T-helper 17 cell (primary cell): ENCODE results near the gene SERPINA3. TPM values are rescaled to one million over a fixed set of nuclear protein-coding genes. Genes with fewer than 3 reads are reported as not detected.

Source experiments
- ATAC-seq: fragments of 150-1000 bp; cut with Tn5 transposase; 2 replicates; pipeline ENCODE4 v1.10.0; 2021; ENCODE audit warnings: mild to moderate bottlenecking, moderate library complexity
- DNase-seq, 3 donors: peaks; one replicate each; pipeline versions ENCODE4 v3.0.0 to v3.0.0-alpha.2; 2020 to 2021
- H3K9me3 ChIP-seq: one replicate; pipeline ENCODE4 v1.7.0; 2013; ENCODE audit warnings: low read length, mild to moderate bottlenecking; ENCODE audit not compliant: control insufficient read depth, poor library complexity, severe bottlenecking
- H3K27ac Mint-ChIP-seq: one replicate; pipeline ENCODE4 v1.8.0; 2022; ENCODE audit warnings: mild to moderate bottlenecking, moderate library complexity, mixed read lengths
- H3K27me3 Mint-ChIP-seq: one replicate; pipeline ENCODE4 v1.8.0; 2022; ENCODE audit warnings: mixed read lengths
- H3K36me3 Mint-ChIP-seq: one replicate; pipeline ENCODE4 v1.8.0; 2022; ENCODE audit warnings: low read depth, mixed read lengths
- H3K4me1 Mint-ChIP-seq: one replicate; pipeline ENCODE4 v1.8.0; 2022; ENCODE audit warnings: mild to moderate bottlenecking, mixed read lengths
- H3K4me3 Mint-ChIP-seq: one replicate; pipeline ENCODE4 v1.8.0; 2022; ENCODE audit warnings: mild to moderate bottlenecking, moderate library complexity, mixed read lengths
- total RNA-seq, 4 donors: library from RNA in 2 of 4; stranded (reverse) in 2 of 4; gene quantifications; one replicate each; pipeline ENCODE4 v1.2.3 and lab custom pipeline; 2022 to 2026

SERPINA3 gene
- total RNA-seq, 2 donors from 2014 or later, result not detected

- H3K9me3 ChIP-seq, result no peaks in the 10 kb centered on the region
- ATAC-seq (no peak), DNase-seq (no peak)
- no peak overlapping the region for H3K27ac Mint-ChIP-seq
- H3K4me1 Mint-ChIP-seq, result no peaks in the 10 kb centered on the region
- H3K27me3 Mint-ChIP-seq, result peaks cover 35% of the 10 kb centered on the region
- no peak overlapping the region for H3K4me3 Mint-ChIP-seq
- peaks cover 2% of the 10 kb centered on the region for H3K36me3 Mint-ChIP-seq
Measured at GRCh38 chr14:94665544-94665943, 53.4 kb downstream of the SERPINA3 start.

- ATAC-seq, result no peak
- H3K4me1 Mint-ChIP-seq, result no peaks in the 10 kb centered on the region
- no peak overlapping the region for H3K27ac Mint-ChIP-seq
- no peak overlapping the region for H3K4me3 Mint-ChIP-seq
- peaks cover 36% of the 10 kb centered on the region for H3K27me3 Mint-ChIP-seq
- DNase-seq, result no peak
- H3K9me3 ChIP-seq, result no peaks in the 10 kb centered on the region
- H3K36me3 Mint-ChIP-seq, result peaks cover 3% of the 10 kb centered on the region
Measured at GRCh38 chr14:94670692-94671285, 58.6 kb downstream of the SERPINA3 start.

GRCh38 chr14:94671870-94672444, 59.8 kb downstream of the SERPINA3 start:
- DNase-seq (no peak), ATAC-seq (no peak)
- Mint-ChIP-seq H3K36me3 (peaks cover 4% of the 10 kb centered on the region), H3K4me1 (no peaks in the 10 kb centered on the region), H3K4me3 (no peak overlapping the region), H3K27me3 (peaks cover 48% of the 10 kb centered on the region), H3K27ac (no peak overlapping the region)
- no peaks in the 10 kb centered on the region for H3K9me3 ChIP-seq

GRCh38 chr14:94673071-94673470, 60.9 kb downstream of the SERPINA3 start:
- ATAC-seq (no peak), DNase-seq (no peak)
- no peak overlapping the region for H3K4me3 Mint-ChIP-seq
- H3K27ac Mint-ChIP-seq, result no peak overlapping the region
- H3K4me1 Mint-ChIP-seq, result no peaks in the 10 kb centered on the region
- H3K27me3 Mint-ChIP-seq, result peaks cover 47% of the 10 kb centered on the region
- no peaks in the 10 kb centered on the region for H3K9me3 ChIP-seq
- peaks cover 2% of the 10 kb centered on the region for H3K36me3 Mint-ChIP-seq

Other genes starting within 250 kb of the SERPINA3 start
- not detected for gene SERPINA2, start 245.7 kb upstream of the SERPINA3 start, total RNA-seq
- gene SERPINA1, start 223.8 kb upstream of the SERPINA3 start, total RNA-seq, result 10 to 100 TPM in 1 of 2 donors, 1 to 10 TPM in 1; 3.5 to 15.5 TPM
- not detected for gene SERPINA11, start 159.6 kb upstream of the SERPINA3 start, total RNA-seq
- gene SERPINA9, start 136.2 kb upstream of the SERPINA3 start, total RNA-seq, result not detected
- gene SERPINA12, start 102.9 kb upstream of the SERPINA3 start, total RNA-seq, result not detected
- gene SERPINA4, start 50.9 kb upstream of the SERPINA3 start, total RNA-seq, result not detected
- gene SERPINA5, start 31.0 kb upstream of the SERPINA3 start, total RNA-seq, result not detected
- gene GSC, start 157.7 kb downstream of the SERPINA3 start, total RNA-seq, result under 1 TPM; 0.52 to 0.60 TPM